LHCN-M2 (cell line): Measurements from ENCODE around the gene FAM13C. TPM values are rescaled to one million over a fixed set of nuclear protein-coding genes. Genes with fewer than 3 reads are reported as not detected.
"Not testable (repeated sequence)": the region's sequence is repeated elsewhere in the genome, so short reads cannot be mapped to it uniquely, and the experiment has no call there.

Source experiments
- DNase-seq: peaks from one replicate; pipeline ENCODE4 v3.0.0-alpha.2; 2012; ENCODE audit warnings: low read depth
- polyA plus RNA-seq: library from polyadenylated mRNA; unstranded; fragments of >200 nt; gene quantifications from one replicate; pipeline ENCODE4 v1.2.1, GENCODE V29; 2012; ENCODE audit warnings: missing spikeins
- total RNA-seq: library from RNA; depleted of rRNA; stranded (reverse); fragments of >200 nt; gene quantifications from 2 replicates; pipeline ENCODE4 v1.2.3, GENCODE V29; 2014; rRNA removed

FAM13C gene
- total RNA-seq: 19.0 and 20.4 TPM in 2 replicates
- 2.5 TPM for polyA plus RNA-seq

- DNase-seq: peak; percentile 73
Observed at GRCh38 chr10:59362144-59362958, at the start of gene FAM13C. TSS of gene FAM13C (minus strand) at chr10:59362549. CDS start at chr10:59362460, 89 bp downstream.

- DNase-seq: no peak
Observed at GRCh38 chr10:59405235-59405634, 42.9 kb upstream of the FAM13C start.

GRCh38 chr10:59400214-59400613, 37.9 kb upstream of the FAM13C start:
- DNase-seq: no peak

- not testable (repeated sequence) for DNase-seq
Observed at GRCh38 chr10:59399329-59399728, 37.0 kb upstream of the FAM13C start.

GRCh38 chr10:59397961-59398360, 35.6 kb upstream of the FAM13C start:
- DNase-seq: no peak

GRCh38 chr10:59395984-59396383, 33.6 kb upstream of the FAM13C start:
- no peak for DNase-seq

- peak; percentile 46 for DNase-seq
Observed at GRCh38 chr10:59393349-59393748, 31.0 kb upstream of the FAM13C start.

- DNase-seq: no peak
Observed at GRCh38 chr10:59391060-59391459, 28.7 kb upstream of the FAM13C start.

- no peak for DNase-seq
Observed at GRCh38 chr10:59388671-59388976, 26.3 kb upstream of the FAM13C start.

- DNase-seq: peak; percentile 100
Observed at GRCh38 chr10:59387951-59388670, 25.8 kb upstream of the FAM13C start.

GRCh38 chr10:59384761-59385160, 22.4 kb upstream of the FAM13C start:
- no peak for DNase-seq

GRCh38 chr10:59383908-59384307, 21.6 kb upstream of the FAM13C start:
- no peak for DNase-seq

GRCh38 chr10:59383436-59383835, 21.1 kb upstream of the FAM13C start:
- DNase-seq: no peak

GRCh38 chr10:59382831-59383295, 20.5 kb upstream of the FAM13C start:
- peak; percentile 84 for DNase-seq

- no peak for DNase-seq
Observed at GRCh38 chr10:59381687-59382086, 19.3 kb upstream of the FAM13C start.

GRCh38 chr10:59376846-59377245, 14.5 kb upstream of the FAM13C start:
- peak; percentile 11 for DNase-seq

- no peak for DNase-seq
Observed at GRCh38 chr10:59375990-59376389, 13.6 kb upstream of the FAM13C start.

- no peak for DNase-seq
Observed at GRCh38 chr10:59374916-59375315, 12.6 kb upstream of the FAM13C start.

- DNase-seq: peak; percentile 37
Observed at GRCh38 chr10:59373071-59373470, 10.7 kb upstream of the FAM13C start.

GRCh38 chr10:59372543-59372942, 10.2 kb upstream of the FAM13C start:
- DNase-seq: peak; percentile 32

GRCh38 chr10:59366290-59366689, 3.9 kb upstream of the FAM13C start:
- DNase-seq: peak; percentile 18

GRCh38 chr10:59363446-59363958, 1.2 kb upstream of the FAM13C start:
- DNase-seq: no peak

- DNase-seq: peak; percentile 53
Observed at GRCh38 chr10:59362959-59363381, 621 bp upstream of the FAM13C start.
